WTC11 (cell line): ENCODE data around the gene SHBG.

Source experiments
- ARID4B ChIP-seq: sonication (generic); formaldehyde crosslinking; IDR thresholded peaks from 2 replicates; pipeline ENCODE4 v1.8.0; 2023; ENCODE audit warnings: missing genetic modification reagents, mild to moderate bottlenecking, borderline replicate concordance
- ATF3 ChIP-seq: sonication (generic); formaldehyde crosslinking; conservative IDR thresholded peaks from 2 replicates; pipeline ENCODE4 v1.8.1; 2022; ENCODE audit warnings: mild to moderate bottlenecking, missing genetic modification reagents
- CBFB ChIP-seq: sonication (generic); formaldehyde crosslinking; IDR thresholded peaks from 2 replicates; pipeline ENCODE4 v1.8.1; 2022; ENCODE audit warnings: mild to moderate bottlenecking, low read depth, missing genetic modification reagents
- CREB1 ChIP-seq: sonication (generic); formaldehyde crosslinking; IDR thresholded peaks from 2 replicates; pipeline ENCODE4 v1.8.0; 2023; ENCODE audit warnings: mild to moderate bottlenecking, missing genetic modification reagents
- CTCF ChIP-seq: fragments of 200-600 bp; IDR thresholded peaks from 2 replicates; pipeline ENCODE4 v1.8.0; 2022; ENCODE audit warnings: antibody characterized with exemption
- ETV6 ChIP-seq: sonication (generic); formaldehyde crosslinking; IDR thresholded peaks from 2 replicates; pipeline ENCODE4 v1.8.1; 2022; ENCODE audit warnings: mild to moderate bottlenecking, missing genetic modification reagents
- GABPB1 ChIP-seq: sonication (generic); formaldehyde crosslinking; IDR thresholded peaks from 2 replicates; pipeline ENCODE4 v1.8.1; 2023; ENCODE audit warnings: mild to moderate bottlenecking, missing genetic modification reagents
- MYBL2 ChIP-seq: sonication (generic); formaldehyde crosslinking; IDR thresholded peaks from 2 replicates; pipeline ENCODE4 v1.8.1; 2023; ENCODE audit warnings: mild to moderate bottlenecking, moderate library complexity, missing genetic modification reagents
- NR1H2 ChIP-seq: sonication (generic); formaldehyde crosslinking; IDR thresholded peaks from 2 replicates; pipeline ENCODE4 v1.9.0; 2021; ENCODE audit warnings: mild to moderate bottlenecking, moderate library complexity, missing genetic modification reagents
- NR2C2 ChIP-seq: sonication (generic); formaldehyde crosslinking; IDR thresholded peaks from 2 replicates; pipeline ENCODE4 v1.8.0; 2022; ENCODE audit warnings: mild to moderate bottlenecking, missing genetic modification reagents
- USF1 ChIP-seq: sonication (generic); formaldehyde crosslinking; IDR thresholded peaks from 2 replicates; pipeline ENCODE4 v1.8.0; 2022; ENCODE audit warnings: mild to moderate bottlenecking, missing genetic modification reagents
- ZNF138 ChIP-seq: sonication (generic); formaldehyde crosslinking; conservative IDR thresholded peaks from 2 replicates; pipeline ENCODE4 v1.8.1; 2022; ENCODE audit warnings: mild to moderate bottlenecking, moderate library complexity, missing genetic modification reagents
- ZNF416 ChIP-seq: fragments of 250-450 bp; sonication (Bioruptor Pico); IDR thresholded peaks from 2 replicates; pipeline ENCODE4 v1.9.0; 2021; ENCODE audit warnings: mild to moderate bottlenecking, inconsistent platforms

GRCh38 chr17:7650509-7651096, 20.7 kb downstream of the SHBG start, which contains the start of gene ATP1B2:
- TF ChIP-seq ATF3 (CRISPR knock-in tag) (no peak), CTCF (no peak), ZNF416 (CRISPR knock-in tag) (no peak), CBFB (CRISPR knock-in tag) (no peak), ZNF138 (CRISPR knock-in tag) (no peak), GABPB1 (CRISPR knock-in tag) (no peak), CREB1 (CRISPR knock-in tag) (no peak), NR1H2 (CRISPR knock-in tag) (no peak), NR2C2 (no peak), ETV6 (CRISPR knock-in tag) (no peak), MYBL2 (CRISPR knock-in tag) (no peak), USF1 (CRISPR knock-in tag) (no peak), ARID4B (CRISPR knock-in tag) (no peak)
